A673 (cell line): ENCODE measurements around the gene HSPG2. TPM values are rescaled to one million over a fixed set of nuclear protein-coding genes. Genes with fewer than 3 reads are reported as not detected.

ENCODE experiments used
- BruUV-seq: library from RNA; stranded (reverse); fragments of 400-500 nt; replicated peaks from 2 replicates; lab custom pipeline; 2021; lab: Mats Ljungman, UMichigan
- CTCF ChIA-PET: fragments of 300-600 bp; sonication (Branson Sonifier 250); formaldehyde crosslinking; loops from one replicate; lab custom pipeline; 2022; ENCODE audit warnings: antibody characterized with exemption; lab: Charles Lee
- POLR2A ChIA-PET: fragments of 300-600 bp; sonication (Branson Sonifier 250); formaldehyde crosslinking; loops from one replicate; lab custom pipeline; 2022; ENCODE audit warnings: antibody characterized with exemption; ENCODE audit not compliant: low non-redundant PET; lab: Charles Lee
- DNase-seq: peaks from one replicate; pipeline ENCODE4 v3.0.0-alpha.2; 2015; ENCODE audit warnings: low spot score
- H3K27ac ChIP-seq: fragments of 200-600 bp; sonication (generic); 2 replicates; pipeline ENCODE4 v1.5.1; 2016; ENCODE audit warnings: mixed run types, low read depth, mild to moderate bottlenecking, mixed read lengths, antibody characterized with exemption, low read length; ENCODE audit not compliant: poor library complexity, severe bottlenecking
- H3K27me3 ChIP-seq: fragments of 200-600 bp; sonication (generic); replicated peaks from 2 replicates; pipeline ENCODE4 v1.6.1; 2017; ENCODE audit warnings: mixed run types, low read depth, mild to moderate bottlenecking, mixed read lengths, antibody characterized with exemption, low read length; ENCODE audit not compliant: insufficient read depth, poor library complexity
- H3K36me3 ChIP-seq: fragments of 200-600 bp; sonication (generic); 2 replicates; pipeline ENCODE4 v1.6.1; 2016; ENCODE audit warnings: mixed run types, mild to moderate bottlenecking, mixed read lengths, antibody characterized with exemption, low read length; ENCODE audit not compliant: insufficient read depth, poor library complexity, severe bottlenecking
- H3K4me1 ChIP-seq: fragments of 200-600 bp; sonication (generic); 2 replicates; pipeline ENCODE4 v1.6.1; 2017; ENCODE audit warnings: mixed run types, mild to moderate bottlenecking, mixed read lengths, antibody characterized with exemption, low read length; ENCODE audit not compliant: insufficient read depth, poor library complexity, severe bottlenecking
- H3K4me3 ChIP-seq: fragments of 200-600 bp; sonication (generic); 2 replicates; pipeline ENCODE4 v1.5.1; 2016; ENCODE audit warnings: low read depth, mixed run types, mild to moderate bottlenecking, mixed read lengths, low read length; ENCODE audit not compliant: poor library complexity, severe bottlenecking
- H3K9me3 ChIP-seq: fragments of 200-600 bp; sonication (generic); 2 replicates; pipeline ENCODE4 v1.6.1; 2016; ENCODE audit warnings: mixed run types, low read depth, mild to moderate bottlenecking, mixed read lengths, antibody characterized with exemption, low read length; ENCODE audit not compliant: poor library complexity, severe bottlenecking
- EZH2 ChIP-seq: fragments of 200-600 bp; sonication (generic); IDR thresholded peaks from 2 replicates; pipeline ENCODE4 v1.6.1; 2017; ENCODE audit warnings: borderline replicate concordance, low read depth, mild to moderate bottlenecking, mixed read lengths, antibody characterized with exemption, low read length; ENCODE audit not compliant: poor library complexity, severe bottlenecking
- intact Hi-C: fragments of 100-400 bp; cut with micrococcal nuclease; formaldehyde crosslinking; loops from one replicate; pipeline ENCODE4 v1.10.0; 2022; ENCODE audit not compliant: unreplicated experiment
- total RNA-seq: library from RNA; stranded (reverse); gene quantifications from 2 replicates; pipeline ENCODE4 v1.2.3, GENCODE V29; 2021
- TF ChIP-seq, protein P1 (sequence below): fragments of 300-800, 200-600 bp; sonication (generic); conservative IDR thresholded peaks from 2 replicates; pipeline ENCODE4 v1.5.1; 2017; ENCODE audit warnings: low read depth, mild to moderate bottlenecking, antibody characterized with exemption, low read length, moderate library complexity, mixed read lengths

The HSPG2 gene
- total RNA-seq, 1 experiment from 2014 or later, result 10.4 TPM

DNA sequence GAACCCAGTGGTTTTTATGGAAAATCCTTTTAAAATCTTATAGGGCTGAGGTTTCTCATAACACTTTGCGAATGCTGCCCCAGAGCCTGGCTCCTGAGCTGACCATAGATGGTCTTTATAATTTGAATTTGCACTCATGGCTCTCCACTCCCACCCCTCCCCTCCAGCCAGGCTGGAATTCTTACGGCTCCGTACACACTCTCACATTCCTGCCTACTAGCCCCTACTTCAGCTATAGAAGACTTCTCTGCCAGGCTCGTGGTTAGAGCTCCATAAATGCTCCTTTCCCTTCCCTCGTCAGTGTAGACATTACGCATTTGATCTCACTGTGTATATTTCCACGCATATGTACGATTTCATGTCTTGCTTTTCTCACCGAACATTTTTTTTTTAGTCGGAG is 5.4 kb upstream of the HSPG2 start:
- no peaks in the 10 kb centered on the region for H3K36me3 ChIP-seq
- H3K4me3 ChIP-seq, result no peak overlapping the region
- CTCF ChIA-PET, result no interaction called here
- peaks cover 14% of the 10 kb centered on the region for H3K4me1 ChIP-seq
- intact Hi-C loops, result no loop called here
- no peaks in the 10 kb centered on the region for H3K9me3 ChIP-seq
- POLR2A ChIA-PET, result no interaction called here
- no peak for TF ChIP-seq EZH2
- TF ChIP-seq, protein P1, sequence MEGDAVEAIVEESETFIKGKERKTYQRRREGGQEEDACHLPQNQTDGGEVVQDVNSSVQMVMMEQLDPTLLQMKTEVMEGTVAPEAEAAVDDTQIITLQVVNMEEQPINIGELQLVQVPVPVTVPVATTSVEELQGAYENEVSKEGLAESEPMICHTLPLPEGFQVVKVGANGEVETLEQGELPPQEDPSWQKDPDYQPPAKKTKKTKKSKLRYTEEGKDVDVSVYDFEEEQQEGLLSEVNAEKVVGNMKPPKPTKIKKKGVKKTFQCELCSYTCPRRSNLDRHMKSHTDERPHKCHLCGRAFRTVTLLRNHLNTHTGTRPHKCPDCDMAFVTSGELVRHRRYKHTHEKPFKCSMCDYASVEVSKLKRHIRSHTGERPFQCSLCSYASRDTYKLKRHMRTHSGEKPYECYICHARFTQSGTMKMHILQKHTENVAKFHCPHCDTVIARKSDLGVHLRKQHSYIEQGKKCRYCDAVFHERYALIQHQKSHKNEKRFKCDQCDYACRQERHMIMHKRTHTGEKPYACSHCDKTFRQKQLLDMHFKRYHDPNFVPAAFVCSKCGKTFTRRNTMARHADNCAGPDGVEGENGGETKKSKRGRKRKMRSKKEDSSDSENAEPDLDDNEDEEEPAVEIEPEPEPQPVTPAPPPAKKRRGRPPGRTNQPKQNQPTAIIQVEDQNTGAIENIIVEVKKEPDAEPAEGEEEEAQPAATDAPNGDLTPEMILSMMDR, result no peak
- H3K27me3 ChIP-seq, result no peaks in the 10 kb centered on the region
- BruUV-seq, result no TSS peak
- DNase-seq, result no peak
- no peak overlapping the region for H3K27ac ChIP-seq

- no peak overlapping the region for H3K4me3 ChIP-seq
- intact Hi-C loops, result no loop called here
- H3K4me1 ChIP-seq, result peaks cover 16% of the 10 kb centered on the region
- ChIA-PET POLR2A (no interaction called here), CTCF (no interaction called here)
- no peaks in the 10 kb centered on the region for H3K36me3 ChIP-seq
- H3K9me3 ChIP-seq, result no peaks in the 10 kb centered on the region
- no TSS peak for BruUV-seq
- TF ChIP-seq, protein P1, result no peak
- TF ChIP-seq EZH2, result no peak
- no peak for DNase-seq
- H3K27me3 ChIP-seq, result no peaks in the 10 kb centered on the region
- no peak overlapping the region for H3K27ac ChIP-seq
Observed at GRCh38 chr1:21941370-21941769, 4.3 kb upstream of the HSPG2 start.

GRCh38 chr1:21940492-21940891 is 3.4 kb upstream of the HSPG2 start:
- H3K9me3 ChIP-seq, result no peaks in the 10 kb centered on the region
- no peak for DNase-seq
- ChIA-PET CTCF (no interaction called here), POLR2A (no interaction called here)
- no TSS peak for BruUV-seq
- no peaks in the 10 kb centered on the region for H3K27me3 ChIP-seq
- intact Hi-C loops, result no loop called here
- H3K36me3 ChIP-seq, result no peaks in the 10 kb centered on the region
- peaks cover 23% of the 10 kb centered on the region for H3K4me1 ChIP-seq
- no peak overlapping the region for H3K4me3 ChIP-seq
- no peak overlapping the region for H3K27ac ChIP-seq
- TF ChIP-seq, protein P1, result no peak
- TF ChIP-seq EZH2, result no peak
